NCI-H146 treated with DMSO at 0.1 percent for 48 hours (cell line): ENCODE results near the gene RPS16.
A peak's percentile ranks its signal among the peaks of the same experiment; 100 is the strongest.

Source experiments
- DNase-seq: peaks from one replicate; lab custom pipeline; 2025; ENCODE audit not compliant: unreplicated experiment; lab: John Stamatoyannopoulos, UW

The RPS16 gene

GRCh38 chr19:39422020-39422419 is 13.7 kb downstream of the RPS16 start:
- no peak for DNase-seq

DNA sequence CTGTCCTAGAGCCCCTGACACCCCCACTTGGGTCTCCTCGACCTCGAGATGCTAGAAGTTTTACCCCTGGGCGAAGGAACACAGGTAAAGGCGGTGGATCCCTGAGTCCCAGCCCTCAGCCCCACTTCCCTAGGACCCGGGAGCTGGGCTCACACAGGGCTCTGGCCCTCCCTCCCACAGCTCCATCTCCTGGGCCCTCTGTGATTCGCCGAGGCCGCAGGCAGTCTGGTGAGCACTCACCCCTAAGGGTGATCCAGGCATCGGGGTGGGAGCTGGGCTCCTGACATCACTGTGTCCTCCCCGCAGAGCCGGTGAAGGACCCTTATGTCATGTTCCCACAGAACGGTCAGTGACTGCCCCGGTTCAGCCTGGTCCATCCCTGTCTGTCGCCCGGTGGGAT is 15.0 kb downstream of the RPS16 start:
- no peak for DNase-seq

- DNase-seq, result no peak
Observed at GRCh38 chr19:39419003-39419402, 16.7 kb downstream of the RPS16 start.

DNA sequence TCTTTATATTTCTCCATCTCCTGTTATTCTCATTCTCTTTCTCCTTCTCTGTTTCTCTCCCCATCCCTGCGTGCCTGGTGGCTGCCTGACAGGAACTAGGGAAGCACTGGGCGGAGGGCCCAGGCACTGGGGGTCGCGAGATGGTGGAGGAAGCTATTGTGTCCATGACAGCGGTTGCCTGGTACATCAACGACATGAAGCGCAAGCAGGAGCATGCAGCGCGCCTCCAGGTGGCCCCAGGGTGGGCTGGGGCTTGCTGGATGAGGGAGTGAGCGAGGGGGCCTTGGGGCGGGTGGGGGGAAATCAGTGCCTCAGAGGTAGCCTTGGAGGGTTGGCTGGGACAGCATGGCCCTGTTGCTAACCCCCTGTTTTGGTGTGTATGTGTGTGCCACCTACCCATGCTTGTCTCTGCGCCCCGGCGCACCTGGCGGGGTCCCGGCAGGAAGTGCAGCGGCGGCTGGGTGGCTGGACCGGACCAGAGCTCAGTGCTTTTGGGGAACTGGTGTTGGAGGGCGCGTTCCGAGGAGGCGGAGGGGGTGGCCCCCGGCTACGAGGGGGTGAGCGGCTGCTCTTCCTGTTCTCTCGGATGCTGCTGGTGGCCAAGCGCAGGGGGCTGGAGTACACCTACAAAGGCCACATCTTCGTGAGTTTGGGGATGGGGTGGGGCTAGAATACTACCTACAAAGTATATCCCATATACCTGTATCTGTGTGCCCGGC is 18.1 kb downstream of the RPS16 start:
- DNase-seq, result no peak

DNA sequence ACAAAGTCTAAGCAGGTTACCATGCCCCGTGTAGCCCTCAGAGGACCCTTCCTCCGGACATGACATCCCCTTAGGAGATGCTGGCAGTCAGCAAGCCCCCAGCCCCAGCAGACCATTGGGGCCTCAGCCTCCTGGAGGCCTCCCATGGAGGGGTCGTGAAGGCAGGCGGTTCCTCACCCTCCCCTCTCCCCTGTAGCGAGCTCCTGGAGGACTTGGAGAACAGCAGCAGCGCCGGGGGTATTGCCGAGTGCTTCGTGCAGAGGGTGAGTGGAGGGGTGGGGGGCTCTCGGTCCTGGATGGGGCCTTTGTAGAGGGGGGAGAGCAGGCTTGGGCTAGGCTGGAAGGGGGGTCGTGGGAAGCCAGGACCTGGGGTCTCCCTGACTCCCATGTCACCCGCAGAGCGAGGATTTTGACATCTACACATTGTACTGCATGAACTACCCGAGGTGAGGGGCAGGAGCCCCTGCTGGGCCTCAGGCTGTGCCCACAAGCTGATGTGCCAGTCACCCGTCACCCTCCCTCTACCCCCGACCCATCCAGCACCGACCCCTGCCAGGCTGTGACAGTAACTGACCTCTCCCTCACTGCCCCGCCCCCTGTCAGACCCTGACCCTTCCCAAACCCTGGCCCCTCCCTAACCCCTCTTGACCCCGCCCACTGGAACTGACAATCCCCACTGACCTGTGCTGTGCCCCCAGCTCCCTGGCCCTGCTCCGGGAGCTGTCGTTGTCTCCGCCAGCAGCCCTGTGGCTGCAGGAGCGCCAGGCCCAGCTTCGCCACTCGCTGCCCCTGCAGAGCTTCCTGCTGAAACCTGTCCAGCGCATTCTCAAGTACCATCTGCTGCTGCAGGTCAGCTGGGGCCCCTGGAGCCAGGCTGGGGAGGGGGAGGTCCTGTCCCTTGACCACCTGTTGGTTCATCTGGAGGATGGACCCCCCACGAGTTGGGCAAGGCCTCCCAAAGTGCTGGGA is 19.3 kb downstream of the RPS16 start:
- DNase-seq, result no peak

DNA sequence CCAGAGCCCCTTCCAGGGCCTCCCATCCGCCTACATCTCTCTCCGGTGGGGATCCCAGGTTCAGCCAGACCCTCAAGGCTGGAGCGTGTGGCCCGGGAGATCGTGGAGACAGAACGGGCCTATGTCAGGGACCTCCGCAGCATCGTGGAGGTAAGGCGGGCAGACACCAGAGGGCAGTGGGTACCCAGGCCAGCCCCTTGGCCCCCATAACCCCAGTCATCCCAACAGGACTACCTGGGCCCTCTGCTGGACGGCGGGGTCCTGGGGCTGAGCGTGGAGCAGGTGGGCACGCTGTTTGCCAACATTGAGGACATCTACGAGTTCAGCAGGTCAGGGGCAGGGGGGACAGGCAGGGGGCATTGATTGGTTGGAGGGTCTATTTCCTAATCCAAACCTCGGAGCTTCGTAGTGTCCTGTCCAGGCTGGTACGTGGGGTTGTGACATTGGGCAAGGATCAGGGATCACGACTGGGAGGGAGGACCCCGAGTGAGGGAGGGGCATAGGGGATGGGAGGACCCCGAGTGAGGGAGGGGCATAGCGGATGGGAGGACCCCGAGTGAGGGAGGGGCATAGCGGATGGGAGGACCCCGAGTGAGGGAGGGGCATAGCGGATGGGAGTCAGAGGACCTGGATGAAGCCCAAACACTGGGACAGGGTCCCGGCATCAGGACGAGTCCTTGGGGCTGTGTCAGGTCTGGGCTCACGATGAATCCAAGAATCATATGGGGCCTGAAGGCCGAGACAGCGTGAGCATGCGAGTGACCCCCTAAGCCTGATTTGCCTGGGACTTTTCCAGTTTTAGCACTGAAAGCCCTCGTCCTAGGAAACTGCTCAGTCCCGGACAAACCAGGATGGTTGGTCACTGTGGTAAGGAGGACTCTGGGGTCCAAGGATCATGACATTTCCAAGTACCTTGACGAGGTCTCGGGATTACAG is 20.4 kb downstream of the RPS16 start:
- DNase-seq, result no peak

DNA sequence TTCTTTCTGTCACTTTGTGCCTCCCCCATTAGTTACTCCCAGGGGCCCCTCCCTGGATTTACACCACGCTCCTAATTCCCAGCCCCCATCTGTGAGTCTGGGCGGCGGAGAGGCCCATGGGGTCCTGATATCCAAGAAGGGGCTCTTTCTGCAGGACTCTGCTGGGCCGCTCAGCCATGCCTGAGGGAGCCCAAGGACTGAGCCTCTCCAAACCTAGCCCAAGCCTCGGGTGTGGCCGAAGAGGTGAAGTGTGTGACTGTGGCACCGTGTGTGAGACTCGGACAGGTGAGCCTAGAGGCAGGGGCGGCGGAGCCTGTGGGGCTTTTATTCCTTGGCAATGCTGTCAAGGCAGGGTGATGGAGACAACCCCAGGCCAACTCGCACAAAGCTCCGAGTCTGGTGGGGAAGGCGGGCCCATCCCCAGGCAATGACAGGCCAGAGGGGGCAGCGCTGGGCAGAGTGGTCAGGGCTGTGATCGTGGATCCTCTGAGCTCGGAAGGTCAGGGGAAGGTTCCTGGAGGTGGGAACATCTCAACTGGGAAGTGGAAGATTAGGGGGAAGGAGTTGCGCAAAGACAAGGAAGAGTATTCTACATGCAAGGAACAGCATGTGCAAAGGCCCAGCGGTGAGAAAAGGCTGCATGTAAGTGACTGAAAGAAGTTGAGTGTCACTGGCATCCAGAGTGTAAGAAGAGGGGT is 21.7 kb downstream of the RPS16 start:
- no peak for DNase-seq

GRCh38 chr19:39413272-39413910 is 22.4 kb downstream of the RPS16 start:
- peak; percentile 44 for DNase-seq

GRCh38 chr19:39412867-39413271 is 22.9 kb downstream of the RPS16 start:
- DNase-seq, result no peak

- peak; percentile 99 for DNase-seq
Observed at GRCh38 chr19:39412100-39412866, 23.5 kb downstream of the RPS16 start, which contains the start of gene PLEKHG2. Gene PLEKHG2 (plus strand): TSS chr19:39412669. CDS start chr19:39414087, 1,418 bp downstream.

DNA sequence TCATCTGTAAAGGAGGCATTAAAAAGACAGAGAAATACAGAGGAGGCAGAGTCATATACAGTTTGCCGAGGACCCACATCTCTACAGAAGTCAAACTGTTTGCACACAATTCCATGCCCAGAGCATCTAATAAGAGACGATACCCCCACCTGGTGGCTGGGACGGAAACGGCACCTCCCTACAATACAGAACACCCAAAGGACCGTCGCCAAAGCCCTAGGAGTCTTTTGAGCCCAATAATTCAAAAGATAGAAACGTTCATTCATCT is 24.0 kb downstream of the RPS16 start:
- DNase-seq, result peak; percentile 96

DNA sequence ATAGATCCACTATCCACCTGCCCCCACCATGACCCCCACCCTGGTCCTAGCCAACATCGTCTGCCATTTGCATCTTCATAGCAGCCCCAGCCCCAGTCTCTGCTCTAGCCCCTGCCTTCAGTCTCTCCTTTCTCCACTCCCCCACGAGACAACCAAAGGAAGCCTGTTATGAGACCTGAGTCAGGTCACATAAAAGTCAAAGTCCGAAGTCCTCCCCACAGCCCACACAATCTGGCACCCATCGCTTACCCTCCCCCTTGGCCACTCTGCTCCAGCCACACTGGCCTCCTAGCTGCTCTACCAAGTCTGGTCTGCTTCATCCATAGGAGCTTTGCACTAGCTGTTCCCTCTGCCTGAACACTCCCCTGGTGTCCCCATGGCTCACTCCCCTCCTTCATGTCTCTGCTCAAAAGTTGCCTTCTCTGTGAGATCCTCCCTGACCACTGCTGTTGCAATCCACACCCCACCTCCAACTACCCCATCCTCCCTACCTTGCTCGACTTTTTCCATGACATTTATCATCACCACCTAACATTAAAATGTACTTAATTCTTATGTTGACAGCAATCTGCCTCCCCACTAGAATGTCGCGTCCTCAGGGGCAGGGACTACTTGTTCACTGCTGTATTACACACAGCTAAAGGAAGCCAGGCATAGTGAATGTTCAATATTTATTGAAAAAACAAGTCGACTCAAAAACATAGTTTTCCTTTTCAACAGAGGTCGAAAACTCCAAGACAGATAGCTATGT is 24.5 kb downstream of the RPS16 start:
- no peak for DNase-seq

GRCh38 chr19:39410831-39411080 is 25.0 kb downstream of the RPS16 start:
- no peak for DNase-seq

- DNase-seq, result no peak
Observed at GRCh38 chr19:39410017-39410830, 25.5 kb downstream of the RPS16 start.

DNA sequence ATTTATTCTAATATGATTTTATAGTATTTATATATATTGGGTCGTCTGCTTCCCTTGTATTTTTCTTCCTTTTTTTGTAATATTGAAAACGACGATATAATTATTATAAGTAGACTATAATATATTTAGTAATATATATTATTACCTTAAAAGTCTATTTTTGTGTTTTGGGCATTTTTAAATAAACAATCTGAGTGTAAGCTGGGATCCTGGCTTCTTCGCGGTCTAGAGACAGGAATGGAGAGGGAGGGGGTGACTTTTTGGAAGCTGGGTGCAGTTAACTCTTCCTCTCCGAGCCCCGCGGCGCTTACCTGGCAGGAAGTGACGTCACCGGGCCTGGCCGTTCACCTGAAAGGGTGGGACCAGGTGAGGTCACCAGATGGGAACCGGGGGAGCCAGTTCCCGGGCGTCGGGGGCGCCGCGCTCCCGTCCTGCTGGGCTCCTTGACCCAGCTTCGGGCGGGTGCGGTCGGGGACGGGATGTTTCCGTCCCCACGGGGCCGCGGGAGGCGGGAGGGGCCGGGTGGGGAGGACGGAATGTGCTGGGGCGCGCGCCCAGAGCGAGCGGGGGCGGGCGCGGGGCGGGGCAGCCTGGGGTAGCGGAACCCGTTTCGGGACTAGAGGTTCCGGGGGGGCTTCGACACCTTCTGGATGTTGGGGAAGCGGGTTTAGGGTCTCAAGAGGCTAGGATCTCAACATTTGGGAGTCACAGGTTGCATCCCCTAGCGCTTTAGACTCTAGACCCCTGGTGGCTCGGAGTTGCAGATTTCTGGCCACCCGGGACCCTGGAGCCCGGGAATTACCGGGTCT is 26.3 kb downstream of the RPS16 start:
- DNase-seq, result peak; percentile 94

GRCh38 chr19:39408392-39409207 is 27.1 kb downstream of the RPS16 start:
- peak; percentile 61 for DNase-seq
